ENCODE measurements around the gene DNAJC21. TPM values are rescaled to one million over a fixed set of nuclear protein-coding genes. Genes with fewer than 3 reads are reported as not detected.
A peak's percentile ranks its signal among the peaks of the same experiment; 100 is the strongest.

The DNAJC21 gene
- total RNA-seq, 2 donors from 2014 or later: 49.6 to 53.5 TPM

GRCh38 chr5:34930462-34930844 lies 1.1 kb downstream of the DNAJC21 start:
- no peak for TF ChIP-seq CTCF (conservative IDR thresholded peaks at IDR 0.05)
- Histone ChIP-seq H3K36me3 (ENCODE audit: control insufficient read depth, insufficient read depth, low read length) (peaks cover 38% of the 10 kb centered on the region), H3K9me3 (ENCODE audit: control insufficient read depth, low read length) (no peaks in the 10 kb centered on the region), H3K4me1 (ENCODE audit: control insufficient read depth, insufficient read depth, low read length) (no peaks in the 10 kb centered on the region), H3K27me3 (ENCODE audit: control insufficient read depth, insufficient read depth, low read length, poor library complexity, severe bottlenecking) (no peaks in the 10 kb centered on the region), H3K27ac (ENCODE audit: low read depth, low read length) (no peak overlapping the region), H3K4me3 (ENCODE audit: low read length) (peak overlapping the region; percentile 92), H3K9ac (ENCODE audit: extremely low read depth, low read length, poor library complexity, severe bottlenecking) (peak overlapping the region; percentile 55)
- Mint-ChIP-seq H3K4me1 (peaks cover 11% of the 10 kb centered on the region), H3K9me3 (no peaks in the 10 kb centered on the region), H3K27ac (peak overlapping the region; percentile 99), H3K4me3 (peak overlapping the region; percentile 96), H3K27me3 (ENCODE audit: insufficient read depth) (no peaks in the 10 kb centered on the region), H3K36me3 (ENCODE audit: low read depth) (peaks cover 20% of the 10 kb centered on the region)
- no peak for DNase-seq
- WGBS, 2 experiments (ENCODE audit: insufficient coverage in 1 of 2, insufficient read length in 1 of 2): 0 to 10% methylated on average over 2 to 3 of the region's 3 CpGs

DNA sequence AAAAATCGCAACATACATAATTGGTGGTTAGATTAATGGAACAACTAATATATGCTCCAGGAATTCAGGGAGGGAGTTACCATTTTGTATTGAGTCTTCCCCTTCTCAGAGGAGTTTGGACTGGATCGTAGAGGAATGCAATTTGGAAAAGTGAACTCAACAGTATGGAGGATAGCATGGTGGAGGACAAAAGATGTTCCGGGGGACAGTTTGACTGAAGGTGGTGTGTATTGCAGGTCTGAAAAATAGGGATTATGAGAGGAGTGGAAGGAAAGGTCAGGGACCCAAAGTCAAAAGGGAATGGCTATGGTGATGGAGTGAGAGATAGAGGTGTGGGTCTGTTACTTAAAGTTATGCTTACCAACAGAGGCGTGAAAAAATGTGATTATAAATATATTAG lies 1.5 kb downstream of the DNAJC21 start:
- WGBS, 2 experiments (ENCODE audit: insufficient coverage in 1 of 2, insufficient read length in 1 of 2): 70 to 76% methylated on average over 4 of the region's 4 CpGs
- peaks cover 39% of the 10 kb centered on the region for H3K36me3 ChIP-seq (ENCODE audit: control insufficient read depth, insufficient read depth, low read length)
- H3K4me3 Mint-ChIP-seq: peak overlapping the region; percentile 96
- no peaks in the 10 kb centered on the region for H3K9me3 Mint-ChIP-seq
- peak overlapping the region; percentile 20 for H3K27ac Mint-ChIP-seq
- H3K36me3 Mint-ChIP-seq (ENCODE audit: low read depth): peaks cover 18% of the 10 kb centered on the region
- no peak overlapping the region for H3K27ac ChIP-seq (ENCODE audit: low read depth, low read length)
- H3K9me3 ChIP-seq (ENCODE audit: control insufficient read depth, low read length): no peaks in the 10 kb centered on the region
- H3K9ac ChIP-seq (ENCODE audit: extremely low read depth, low read length, poor library complexity, severe bottlenecking): peak overlapping the region; percentile 55
- no peak for DNase-seq
- H3K4me3 ChIP-seq (ENCODE audit: low read length): peak overlapping the region; percentile 92
- H3K4me1 Mint-ChIP-seq: peaks cover 11% of the 10 kb centered on the region
- H3K4me1 ChIP-seq (ENCODE audit: control insufficient read depth, insufficient read depth, low read length): no peaks in the 10 kb centered on the region
- no peaks in the 10 kb centered on the region for H3K27me3 ChIP-seq (ENCODE audit: control insufficient read depth, insufficient read depth, low read length, poor library complexity, severe bottlenecking)
- TF ChIP-seq CTCF (conservative IDR thresholded peaks at IDR 0.05): no peak
- H3K27me3 Mint-ChIP-seq (ENCODE audit: insufficient read depth): no peaks in the 10 kb centered on the region

- WGBS, 2 experiments (ENCODE audit: insufficient coverage in 1 of 2, insufficient read length in 1 of 2): 95 to 100% methylated on average over 1 to 2 of the region's 2 CpGs
- Mint-ChIP-seq H3K36me3 (ENCODE audit: low read depth) (peaks cover 25% of the 10 kb centered on the region), H3K27ac (no peak overlapping the region), H3K4me1 (peaks cover 11% of the 10 kb centered on the region), H3K4me3 (no peak overlapping the region), H3K9me3 (no peaks in the 10 kb centered on the region), H3K27me3 (ENCODE audit: insufficient read depth) (no peaks in the 10 kb centered on the region)
- peaks cover 47% of the 10 kb centered on the region for H3K36me3 ChIP-seq (ENCODE audit: control insufficient read depth, insufficient read depth, low read length)
- no peaks in the 10 kb centered on the region for H3K27me3 ChIP-seq (ENCODE audit: control insufficient read depth, insufficient read depth, low read length, poor library complexity, severe bottlenecking)
- no peak for DNase-seq
- H3K9me3 ChIP-seq (ENCODE audit: control insufficient read depth, low read length): no peaks in the 10 kb centered on the region
- no peak overlapping the region for H3K9ac ChIP-seq (ENCODE audit: extremely low read depth, low read length, poor library complexity, severe bottlenecking)
- H3K4me1 ChIP-seq (ENCODE audit: control insufficient read depth, insufficient read depth, low read length): no peaks in the 10 kb centered on the region
- H3K27ac ChIP-seq (ENCODE audit: low read depth, low read length): no peak overlapping the region
- no peak for TF ChIP-seq CTCF (conservative IDR thresholded peaks at IDR 0.05)
- no peak overlapping the region for H3K4me3 ChIP-seq (ENCODE audit: low read length)
Observed at GRCh38 chr5:34932947-34933346, 3.6 kb downstream of the DNAJC21 start.

All from endodermal cell (in vitro differentiated cells).